ENCODE results near the gene TPSAB1. TPM values are rescaled to one million over a fixed set of nuclear protein-coding genes. Genes with fewer than 3 reads are reported as not detected.

The TPSAB1 gene
- total and polyA plus RNA-seq, 2 donors (not counting 1 experiment from before 2014, with no cell fraction given), result not detected

DNA sequence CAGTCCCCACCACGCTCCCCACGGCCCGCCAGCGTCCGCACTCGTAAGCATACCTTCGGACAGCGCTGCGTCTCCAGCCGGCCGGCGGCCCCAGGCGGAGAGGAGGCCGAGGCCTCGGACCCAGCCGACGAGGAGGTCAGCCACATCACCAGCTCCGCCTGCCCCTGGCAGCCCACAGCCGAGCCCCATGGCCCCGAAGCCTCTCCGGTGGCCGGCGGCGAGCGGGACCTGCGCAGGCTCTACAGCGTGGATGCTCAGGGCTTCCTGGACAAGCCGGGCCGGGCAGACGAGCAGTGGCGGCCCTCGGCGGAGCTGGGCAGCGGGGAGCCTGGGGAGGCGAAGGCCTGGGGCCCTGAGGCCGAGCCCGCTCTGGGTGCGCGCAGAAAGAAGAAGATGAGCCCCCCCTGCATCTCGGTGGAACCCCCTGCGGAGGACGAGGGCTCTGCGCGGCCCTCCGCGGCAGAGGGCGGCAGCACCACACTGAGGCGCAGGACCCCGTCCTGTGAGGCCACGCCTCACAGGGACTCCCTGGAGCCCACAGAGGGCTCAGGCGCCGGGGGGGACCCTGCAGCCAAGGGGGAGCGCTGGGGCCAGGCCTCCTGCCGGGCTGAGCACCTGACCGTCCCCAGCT lies 20.3 kb upstream of the TPSAB1 start:
- H4K20me1 ChIP-seq (ENCODE audit: control insufficient read depth, extremely low read depth, insufficient read depth, low read length), result no peaks in the 10 kb centered on the region
- H3K9ac ChIP-seq (ENCODE audit: insufficient read depth, low read length), result no peak overlapping the region

DNA sequence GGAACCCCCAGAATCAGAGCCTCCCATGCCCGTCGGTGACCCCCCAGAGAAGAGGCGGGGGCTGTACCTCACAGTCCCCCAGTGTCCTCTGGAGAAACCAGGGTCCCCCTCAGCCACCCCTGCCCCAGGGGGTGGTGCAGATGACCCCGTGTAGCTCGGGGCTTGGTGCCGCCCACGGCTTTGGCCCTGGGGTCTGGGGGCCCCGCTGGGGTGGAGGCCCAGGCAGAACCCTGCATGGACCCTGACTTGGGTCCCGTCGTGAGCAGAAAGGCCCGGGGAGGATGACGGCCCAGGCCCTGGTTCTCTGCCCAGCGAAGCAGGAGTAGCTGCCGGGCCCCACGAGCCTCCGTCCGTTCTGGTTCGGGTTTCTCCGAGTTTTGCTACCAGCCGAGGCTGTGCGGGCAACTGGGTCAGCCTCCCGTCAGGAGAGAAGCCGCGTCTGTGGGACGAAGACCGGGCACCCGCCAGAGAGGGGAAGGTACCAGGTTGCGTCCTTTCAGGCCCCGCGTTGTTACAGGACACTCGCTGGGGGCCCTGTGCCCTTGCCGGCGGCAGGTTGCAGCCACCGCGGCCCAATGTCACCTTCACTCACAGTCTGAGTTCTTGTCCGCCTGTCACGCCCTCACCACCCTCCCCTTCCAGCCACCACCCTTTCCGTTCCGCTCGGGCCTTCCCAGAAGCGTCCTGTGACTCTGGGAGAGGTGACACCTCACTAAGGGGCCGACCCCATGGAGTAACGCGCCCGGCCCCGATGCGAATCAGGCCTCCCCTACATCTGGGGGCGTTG lies 19.5 kb upstream of the TPSAB1 start:
- no peaks in the 10 kb centered on the region for H4K20me1 ChIP-seq (ENCODE audit: control insufficient read depth, extremely low read depth, insufficient read depth, low read length)
- no peaks in the 10 kb centered on the region for H3K4me1 ChIP-seq (ENCODE audit: control insufficient read depth, extremely low read depth, insufficient read depth, low read length)
- no peak overlapping the region for H3K4me2 ChIP-seq (ENCODE audit: extremely low read depth, insufficient read depth, low read length)
- no peak overlapping the region for H3K27ac ChIP-seq (ENCODE audit: insufficient read depth, low read length)
- no peak overlapping the region for H3K4me3 ChIP-seq (replicated peaks in 1 of 4; ENCODE audit: control extremely low read depth in 1 of 4, insufficient read depth in 1 of 4, low read depth in 3 of 4, low read length in 4 of 4)
- H3K9ac ChIP-seq (ENCODE audit: insufficient read depth, low read length), result no peak overlapping the region
- H3K36me3 ChIP-seq (ENCODE audit: control insufficient read depth, insufficient read depth, low read length), result no peaks in the 10 kb centered on the region
- H3K27me3 ChIP-seq (ENCODE audit: control insufficient read depth, insufficient read depth, low read length), result no peaks in the 10 kb centered on the region
- no peak overlapping the region for H2AFZ ChIP-seq (ENCODE audit: low read length)
- no peaks in the 10 kb centered on the region for H3K79me2 ChIP-seq (ENCODE audit: control insufficient read depth, insufficient read depth, low read length)
- no peak for DNase-seq (ENCODE audit: low read depth in 2 of 2)
- no peaks in the 10 kb centered on the region for H3K9me3 ChIP-seq (ENCODE audit: control insufficient read depth, insufficient read depth, low read depth, low read length)
- no peak for TF ChIP-seq EZH2 (IDR thresholded peaks at IDR 0.05; ENCODE audit: low read length, missing control alignments)
- TF ChIP-seq, protein P1, sequence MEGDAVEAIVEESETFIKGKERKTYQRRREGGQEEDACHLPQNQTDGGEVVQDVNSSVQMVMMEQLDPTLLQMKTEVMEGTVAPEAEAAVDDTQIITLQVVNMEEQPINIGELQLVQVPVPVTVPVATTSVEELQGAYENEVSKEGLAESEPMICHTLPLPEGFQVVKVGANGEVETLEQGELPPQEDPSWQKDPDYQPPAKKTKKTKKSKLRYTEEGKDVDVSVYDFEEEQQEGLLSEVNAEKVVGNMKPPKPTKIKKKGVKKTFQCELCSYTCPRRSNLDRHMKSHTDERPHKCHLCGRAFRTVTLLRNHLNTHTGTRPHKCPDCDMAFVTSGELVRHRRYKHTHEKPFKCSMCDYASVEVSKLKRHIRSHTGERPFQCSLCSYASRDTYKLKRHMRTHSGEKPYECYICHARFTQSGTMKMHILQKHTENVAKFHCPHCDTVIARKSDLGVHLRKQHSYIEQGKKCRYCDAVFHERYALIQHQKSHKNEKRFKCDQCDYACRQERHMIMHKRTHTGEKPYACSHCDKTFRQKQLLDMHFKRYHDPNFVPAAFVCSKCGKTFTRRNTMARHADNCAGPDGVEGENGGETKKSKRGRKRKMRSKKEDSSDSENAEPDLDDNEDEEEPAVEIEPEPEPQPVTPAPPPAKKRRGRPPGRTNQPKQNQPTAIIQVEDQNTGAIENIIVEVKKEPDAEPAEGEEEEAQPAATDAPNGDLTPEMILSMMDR (conservative IDR thresholded peaks at IDR 0.05 in 1 of 2, IDR thresholded peaks at IDR 0.05 in 1 of 2; ENCODE audit: low read depth in 1 of 2, low read length in 2 of 2), result no peak

More for the DNA sequence above, 20.3 kb upstream of the TPSAB1 start:
- Histone ChIP-seq H3K9me3 (ENCODE audit: control insufficient read depth, insufficient read depth, low read depth, low read length) (no peaks in the 10 kb centered on the region), H3K27ac (ENCODE audit: insufficient read depth, low read length) (no peak overlapping the region), H3K36me3 (ENCODE audit: control insufficient read depth, insufficient read depth, low read length) (no peaks in the 10 kb centered on the region), H3K4me2 (ENCODE audit: extremely low read depth, insufficient read depth, low read length) (no peak overlapping the region), H3K4me3 (replicated peaks in 1 of 4; ENCODE audit: control extremely low read depth in 1 of 4, insufficient read depth in 1 of 4, low read depth in 3 of 4, low read length in 4 of 4) (no peak overlapping the region), H3K4me1 (ENCODE audit: control insufficient read depth, extremely low read depth, insufficient read depth, low read length) (no peaks in the 10 kb centered on the region), H3K79me2 (ENCODE audit: control insufficient read depth, insufficient read depth, low read length) (no peaks in the 10 kb centered on the region), H3K27me3 (ENCODE audit: control insufficient read depth, insufficient read depth, low read length) (no peaks in the 10 kb centered on the region), H2AFZ (ENCODE audit: low read length) (no peak overlapping the region)
- no peak for DNase-seq (ENCODE audit: low read depth in 2 of 2)
- TF ChIP-seq EZH2 (IDR thresholded peaks at IDR 0.05; ENCODE audit: low read length, missing control alignments), result no peak
- TF ChIP-seq, protein P1 (conservative IDR thresholded peaks at IDR 0.05 in 1 of 2, IDR thresholded peaks at IDR 0.05 in 1 of 2; ENCODE audit: low read depth in 1 of 2, low read length in 2 of 2), result no peak

DNA sequence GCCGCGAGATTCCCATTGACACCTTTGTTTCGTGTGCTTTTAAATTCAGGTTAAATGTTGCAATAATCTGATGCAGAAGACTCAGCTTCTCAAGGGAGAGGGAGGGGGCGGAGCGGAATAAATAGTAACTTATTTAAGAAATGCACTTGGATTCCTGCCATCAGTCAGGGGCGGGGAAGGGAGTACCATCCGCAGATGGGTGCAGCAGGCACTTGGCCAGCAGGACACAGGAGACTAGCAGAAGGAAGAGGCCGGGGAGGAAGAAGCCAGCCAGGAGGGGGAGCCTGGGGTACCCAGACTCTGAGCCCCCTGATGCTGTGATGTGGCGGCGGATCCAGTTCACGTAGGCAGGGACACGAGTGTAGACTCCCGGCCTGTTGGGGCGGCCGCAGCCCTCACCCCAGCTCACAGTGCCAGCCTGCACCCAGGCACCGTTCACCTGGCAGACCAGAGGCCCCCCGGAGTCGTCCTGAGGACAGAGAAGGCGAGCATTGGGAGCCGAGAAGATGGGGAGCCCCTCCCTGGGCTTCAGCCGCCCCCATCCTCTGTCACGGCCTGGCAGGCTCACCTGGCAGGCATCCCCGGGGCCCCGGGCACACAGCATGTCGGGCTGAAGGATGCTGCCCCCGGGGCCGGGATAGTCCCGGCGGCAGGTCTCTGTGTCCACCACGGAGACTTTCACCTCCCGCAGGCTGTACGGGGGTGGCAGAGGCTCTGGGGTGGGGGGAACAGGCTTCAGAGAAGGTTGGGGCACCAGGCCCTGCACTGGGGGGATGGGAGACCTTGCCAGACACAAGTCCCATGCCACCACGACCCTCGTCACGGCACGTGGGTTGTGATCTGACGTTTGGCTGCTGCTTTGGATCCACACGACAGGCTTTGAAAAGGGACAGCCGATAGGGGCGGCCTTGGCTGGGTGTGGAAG lies 18.6 kb upstream of the TPSAB1 start:
- H3K79me2 ChIP-seq (ENCODE audit: control insufficient read depth, insufficient read depth, low read length), result no peaks in the 10 kb centered on the region
- no peak for DNase-seq (ENCODE audit: low read depth in 2 of 2)
- no peaks in the 10 kb centered on the region for H4K20me1 ChIP-seq (ENCODE audit: control insufficient read depth, extremely low read depth, insufficient read depth, low read length)
- no peak overlapping the region for H3K4me2 ChIP-seq (ENCODE audit: extremely low read depth, insufficient read depth, low read length)
- H3K9me3 ChIP-seq (ENCODE audit: control insufficient read depth, insufficient read depth, low read depth, low read length), result no peaks in the 10 kb centered on the region
- H3K4me1 ChIP-seq (ENCODE audit: control insufficient read depth, extremely low read depth, insufficient read depth, low read length), result no peaks in the 10 kb centered on the region
- no peak for TF ChIP-seq EZH2 (IDR thresholded peaks at IDR 0.05; ENCODE audit: low read length, missing control alignments)
- TF ChIP-seq, protein P1 (conservative IDR thresholded peaks at IDR 0.05 in 1 of 2, IDR thresholded peaks at IDR 0.05 in 1 of 2; ENCODE audit: low read depth in 1 of 2, low read length in 2 of 2), result no peak
- no peaks in the 10 kb centered on the region for H3K36me3 ChIP-seq (ENCODE audit: control insufficient read depth, insufficient read depth, low read length)
- no peaks in the 10 kb centered on the region for H3K27me3 ChIP-seq (ENCODE audit: control insufficient read depth, insufficient read depth, low read length)
- no peak overlapping the region for H3K27ac ChIP-seq (ENCODE audit: insufficient read depth, low read length)
- no peak overlapping the region for H3K4me3 ChIP-seq (replicated peaks in 1 of 4; ENCODE audit: control extremely low read depth in 1 of 4, insufficient read depth in 1 of 4, low read depth in 3 of 4, low read length in 4 of 4)
- no peak overlapping the region for H3K9ac ChIP-seq (ENCODE audit: insufficient read depth, low read length)
- H2AFZ ChIP-seq (ENCODE audit: low read length), result no peak overlapping the region

All from fibroblast of lung (primary cell).